Activated CD8-positive, alpha-beta memory T cell treated with anti-CD3 and anti-CD28 coated beads, Interleukin-2, amount 50 U/mL, for 1 hour (primary cell): ENCODE results near the gene ADAMTS7.
"Not testable (repeated sequence)": the region's sequence is repeated elsewhere in the genome, so short reads cannot be mapped to it uniquely, and the experiment has no call there.

Experiments
- DNase-seq: peaks from one replicate; pipeline ENCODE4 v3.0.0-alpha.2; 2020; ENCODE audit errors: extremely low read depth

The ADAMTS7 gene

GRCh38 chr15:78831229-78832207 is 20.3 kb upstream of the ADAMTS7 start:
- DNase-seq, result no peak

GRCh38 chr15:78830514-78831228 is 19.4 kb upstream of the ADAMTS7 start:
- no peak for DNase-seq

GRCh38 chr15:78828920-78829319 is 17.7 kb upstream of the ADAMTS7 start:
- no peak for DNase-seq

- no peak for DNase-seq
Observed at GRCh38 chr15:78822514-78822913, 11.2 kb upstream of the ADAMTS7 start.

- no peak for DNase-seq
Observed at GRCh38 chr15:78811825-78812183, 540 bp upstream of the ADAMTS7 start.

GRCh38 chr15:78810362-78811123 is 721 bp downstream of the ADAMTS7 start:
- no peak for DNase-seq

- DNase-seq, result no peak
Observed at GRCh38 chr15:78810003-78810361, 1.3 kb downstream of the ADAMTS7 start.

GRCh38 chr15:78808550-78808949 is 2.7 kb downstream of the ADAMTS7 start:
- no peak for DNase-seq

GRCh38 chr15:78807359-78807758 is 3.9 kb downstream of the ADAMTS7 start:
- DNase-seq, result no peak

- no peak for DNase-seq
Observed at GRCh38 chr15:78804391-78804792, 6.9 kb downstream of the ADAMTS7 start.

GRCh38 chr15:78800806-78801205 is 10.5 kb downstream of the ADAMTS7 start:
- DNase-seq, result no peak

GRCh38 chr15:78800189-78800588 is 11.1 kb downstream of the ADAMTS7 start:
- no peak for DNase-seq

GRCh38 chr15:78799102-78799501 is 12.2 kb downstream of the ADAMTS7 start:
- DNase-seq, result not testable (repeated sequence)

GRCh38 chr15:78798355-78798754 is 12.9 kb downstream of the ADAMTS7 start:
- not testable (repeated sequence) for DNase-seq

GRCh38 chr15:78797951-78798350 is 13.3 kb downstream of the ADAMTS7 start:
- DNase-seq, result no peak

GRCh38 chr15:78796510-78796909 is 14.8 kb downstream of the ADAMTS7 start:
- DNase-seq, result no peak

- no peak for DNase-seq
Observed at GRCh38 chr15:78795043-78795442, 16.2 kb downstream of the ADAMTS7 start.

- DNase-seq, result not testable (repeated sequence)
Observed at GRCh38 chr15:78794446-78794845, 16.8 kb downstream of the ADAMTS7 start.

GRCh38 chr15:78791357-78791756 is 19.9 kb downstream of the ADAMTS7 start:
- DNase-seq, result no peak

GRCh38 chr15:78790027-78790426 is 21.2 kb downstream of the ADAMTS7 start:
- DNase-seq, result no peak

- DNase-seq, result no peak
Observed at GRCh38 chr15:78789615-78790014, 21.6 kb downstream of the ADAMTS7 start.

GRCh38 chr15:78788016-78788660 is 23.1 kb downstream of the ADAMTS7 start:
- DNase-seq, result no peak
